GM23248 (cell line): ENCODE results near the gene TNIK. TPM values are rescaled to one million over a fixed set of nuclear protein-coding genes. Genes with fewer than 3 reads are reported as not detected.

Source experiments
- DNase-seq: peaks from one replicate; pipeline ENCODE4 v3.0.0-alpha.2; 2015
- H2AFZ ChIP-seq: fragments of 200-600 bp; sonication (generic); 2 replicates; pipeline ENCODE4 v1.6.1; 2016; ENCODE audit warnings: antibody characterized with exemption
- H3F3A ChIP-seq: fragments of 200-600 bp; sonication (generic); 2 replicates; pipeline ENCODE4 v1.6.1; 2016; ENCODE audit warnings: mild to moderate bottlenecking, antibody characterized with exemption, mixed run types; ENCODE audit not compliant: insufficient read depth
- H3K27ac ChIP-seq: fragments of 200-600 bp; sonication (generic); 2 replicates; pipeline ENCODE4 v1.5.1; 2016; ENCODE audit warnings: mild to moderate bottlenecking
- H3K27me3 ChIP-seq: fragments of 200-600 bp; sonication (generic); replicated peaks from 2 replicates; pipeline ENCODE4 v1.6.1; 2016; ENCODE audit warnings: mild to moderate bottlenecking; ENCODE audit not compliant: insufficient read depth
- H3K36me3 ChIP-seq: fragments of 200-600 bp; sonication (generic); 2 replicates; pipeline ENCODE4 v1.6.1; 2016; ENCODE audit warnings: low read depth, mild to moderate bottlenecking
- H3K4me1 ChIP-seq: fragments of 200-600 bp; sonication (generic); 2 replicates; pipeline ENCODE4 v1.6.1; 2016; ENCODE audit warnings: mild to moderate bottlenecking; ENCODE audit not compliant: insufficient read depth
- H3K4me2 ChIP-seq: fragments of 200-600 bp; sonication (generic); one replicate; pipeline ENCODE4 v1.6.1; 2016; ENCODE audit warnings: mild to moderate bottlenecking; ENCODE audit not compliant: unreplicated experiment
- H3K4me3 ChIP-seq: fragments of 200-600 bp; sonication (generic); 2 replicates; pipeline ENCODE4 v1.5.1; 2016; ENCODE audit warnings: mild to moderate bottlenecking
- H3K79me2 ChIP-seq: fragments of 200-600 bp; sonication (generic); 2 replicates; pipeline ENCODE4 v1.6.1; 2016; ENCODE audit warnings: mild to moderate bottlenecking; ENCODE audit not compliant: insufficient read depth
- H3K9ac ChIP-seq: fragments of 200-600 bp; sonication (generic); 2 replicates; pipeline ENCODE4 v1.6.1; 2016; ENCODE audit warnings: mild to moderate bottlenecking
- H3K9me2 ChIP-seq: fragments of 200-600 bp; sonication (generic); 2 replicates; pipeline ENCODE4 v1.6.1; 2016; ENCODE audit warnings: mixed run types, mild to moderate bottlenecking, moderate library complexity; ENCODE audit not compliant: insufficient read depth
- H3K9me3 ChIP-seq: fragments of 200-600 bp; sonication (generic); one replicate; pipeline ENCODE4 v1.6.1; 2017; ENCODE audit warnings: low read depth
- H4K20me1 ChIP-seq: fragments of 200-600 bp; sonication (generic); 2 replicates; pipeline ENCODE4 v1.6.0; 2016; ENCODE audit not compliant: insufficient read depth
- EZH2 ChIP-seq: fragments of 200-600 bp; sonication (generic); IDR thresholded peaks from 2 replicates; pipeline ENCODE4 v1.6.1; 2018; ENCODE audit warnings: antibody characterized with exemption, mild to moderate bottlenecking; ENCODE audit not compliant: insufficient read depth, poor library complexity, severe bottlenecking
- EZH2phosphoT487 ChIP-seq: fragments of 200-600 bp; sonication (generic); IDR thresholded peaks from 2 replicates; pipeline ENCODE4 v1.6.1; 2018; ENCODE audit warnings: antibody characterized with exemption, moderate library complexity, mild to moderate bottlenecking, low read depth; ENCODE audit not compliant: insufficient read depth
- WGBS, 2 experiments: methylation state at CpG; one replicate each; pipeline ENCODE4 v1.1.6; 2015 to 2017; ENCODE audit warnings: low lambda C conversion rate in 2 of 2, low coverage in 1 of 2; ENCODE audit errors: missing lambda C conversion rate in 2 of 2; 5-methylcytosine and 5-hydroxymethylcytosine counted together
- in situ Hi-C: fragments of 300-500 bp; cut with MboI; formaldehyde crosslinking; loops from 2 replicates; pipeline ENCODE4 v1.15.0; 2020
- polyA plus RNA-seq: library from polyadenylated mRNA; unstranded; fragments of >200 nt; fragmentation: Nextera tagmentation; extraction: Ambion mirVana; gene quantifications from 2 replicates; pipeline ENCODE4 v1.2.1, GENCODE V29; 2016
- total RNA-seq: library from RNA; depleted of rRNA; stranded (reverse); fragments of >200 nt; shearing (Covaris generic); gene quantifications from 2 replicates; pipeline ENCODE4 v1.2.3, GENCODE V29; 2014

Gene TNIK
- total and polyA plus RNA-seq, 2 experiments from 2014 or later = 0.80 to 2.3 TPM

DNA sequence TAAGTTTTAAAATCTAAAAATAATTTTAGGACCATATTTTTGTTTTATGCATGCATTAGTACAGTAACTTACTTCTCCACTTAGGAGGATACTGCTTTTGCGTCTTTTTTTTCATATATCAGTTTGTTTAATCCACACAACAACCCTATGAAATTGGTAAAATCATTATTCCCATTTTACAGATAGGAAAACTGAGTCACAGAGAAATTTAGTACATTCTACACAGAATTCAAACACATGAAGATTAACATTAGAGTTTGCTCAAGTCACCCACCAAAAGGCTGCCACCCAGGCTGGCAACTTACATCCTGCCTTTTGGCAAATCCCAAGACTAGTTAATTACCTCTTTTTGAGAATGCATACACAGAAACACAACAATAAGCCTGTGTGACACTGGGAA, 28.7 kb downstream of the TNIK start:
- in situ Hi-C loops = no loop called here
- TF ChIP-seq EZH2phosphoT487 = no peak
- no peak for TF ChIP-seq EZH2
- H3K9me2 ChIP-seq = no peaks in the 10 kb centered on the region

GRCh38 chr3:171430530-171430929, 29.7 kb downstream of the TNIK start:
- Histone ChIP-seq H3K4me2 (no peak overlapping the region), H3K79me2 (no peaks in the 10 kb centered on the region), H3K9me2 (no peaks in the 10 kb centered on the region), H3K36me3 (no peaks in the 10 kb centered on the region), H3K4me1 (peaks cover 4% of the 10 kb centered on the region), H3K27me3 (no peaks in the 10 kb centered on the region), H2AFZ (no peak overlapping the region), H4K20me1 (no peaks in the 10 kb centered on the region), H3F3A (no peaks in the 10 kb centered on the region), H3K27ac (no peak overlapping the region), H3K4me3 (no peak overlapping the region), H3K9me3 (no peaks in the 10 kb centered on the region), H3K9ac (no peak overlapping the region)
- TF ChIP-seq EZH2phosphoT487 (no peak), EZH2 (no peak)
- in situ Hi-C loops = no loop called here
- DNase-seq = no peak

More for the DNA sequence above, 28.7 kb downstream of the TNIK start:
- H3K4me3 ChIP-seq = no peak overlapping the region
- H3K27ac ChIP-seq = no peak overlapping the region
- H3K4me1 ChIP-seq = peaks cover 4% of the 10 kb centered on the region
- H3K9me3 ChIP-seq = no peaks in the 10 kb centered on the region
- no peaks in the 10 kb centered on the region for H4K20me1 ChIP-seq
- H2AFZ ChIP-seq = no peak overlapping the region
- H3K27me3 ChIP-seq = no peaks in the 10 kb centered on the region
- no peaks in the 10 kb centered on the region for H3F3A ChIP-seq
- DNase-seq = no peak
- H3K9ac ChIP-seq = no peak overlapping the region
- no peaks in the 10 kb centered on the region for H3K36me3 ChIP-seq
- WGBS, 2 experiments = 94 to 96% methylated on average over 1 of the region's 1 CpG
- no peaks in the 10 kb centered on the region for H3K79me2 ChIP-seq
- H3K4me2 ChIP-seq = no peak overlapping the region

- TF ChIP-seq EZH2 (no peak), EZH2phosphoT487 (no peak)
- H4K20me1 ChIP-seq = no peaks in the 10 kb centered on the region
- H3F3A ChIP-seq = no peaks in the 10 kb centered on the region
- H3K27me3 ChIP-seq = no peaks in the 10 kb centered on the region
- 91 to 92% methylated on average over 2 of the region's 2 CpGs for WGBS, 2 experiments
- H3K4me3 ChIP-seq = no peak overlapping the region
- no peaks in the 10 kb centered on the region for H3K36me3 ChIP-seq
- no peak overlapping the region for H3K4me2 ChIP-seq
- H3K79me2 ChIP-seq = no peaks in the 10 kb centered on the region
- no peak for DNase-seq
- H3K9ac ChIP-seq = no peak overlapping the region
- H3K9me2 ChIP-seq = no peaks in the 10 kb centered on the region
- in situ Hi-C loops = no loop called here
- H3K27ac ChIP-seq = no peak overlapping the region
- H2AFZ ChIP-seq = no peak overlapping the region
- no peaks in the 10 kb centered on the region for H3K9me3 ChIP-seq
- H3K4me1 ChIP-seq = peaks cover 4% of the 10 kb centered on the region
Observed at GRCh38 chr3:171429635-171430034, 30.6 kb downstream of the TNIK start.

DNA sequence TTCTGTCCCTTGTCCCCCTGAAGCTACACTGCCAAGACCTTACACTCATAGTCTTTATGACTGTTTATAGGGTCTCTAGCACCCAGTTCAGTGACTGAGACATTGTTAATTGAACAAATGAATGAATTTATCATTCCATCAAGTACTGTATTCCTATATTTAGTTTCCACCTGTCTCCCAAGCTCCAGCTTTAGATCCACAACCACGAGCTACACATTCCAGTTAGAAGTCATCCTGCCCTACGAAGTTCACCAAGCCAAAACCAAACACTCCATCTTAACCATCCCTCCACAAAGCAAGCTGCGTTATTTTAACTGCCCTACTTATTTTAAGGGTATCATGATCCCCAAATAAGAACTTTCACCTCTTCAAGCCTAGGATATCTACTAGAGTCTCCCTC, 31.3 kb downstream of the TNIK start:
- Histone ChIP-seq H3K27me3 (no peaks in the 10 kb centered on the region), H3K9ac (no peak overlapping the region), H3F3A (no peaks in the 10 kb centered on the region), H3K27ac (no peak overlapping the region), H3K36me3 (no peaks in the 10 kb centered on the region), H2AFZ (no peak overlapping the region), H3K79me2 (no peaks in the 10 kb centered on the region), H3K4me2 (no peak overlapping the region), H3K4me3 (no peak overlapping the region), H3K9me3 (no peaks in the 10 kb centered on the region), H3K4me1 (peaks cover 4% of the 10 kb centered on the region), H3K9me2 (no peaks in the 10 kb centered on the region), H4K20me1 (no peaks in the 10 kb centered on the region)
- TF ChIP-seq EZH2 (no peak), EZH2phosphoT487 (no peak)
- no peak for DNase-seq
- 84 to 86% methylated on average over 3 of the region's 3 CpGs for WGBS, 2 experiments
- in situ Hi-C loops = no loop called here

- Histone ChIP-seq H3F3A (no peaks in the 10 kb centered on the region), H3K4me3 (no peak overlapping the region), H4K20me1 (no peaks in the 10 kb centered on the region), H2AFZ (no peak overlapping the region), H3K27me3 (no peaks in the 10 kb centered on the region), H3K36me3 (no peaks in the 10 kb centered on the region), H3K4me2 (no peak overlapping the region), H3K9me3 (no peaks in the 10 kb centered on the region), H3K4me1 (peaks cover 4% of the 10 kb centered on the region), H3K27ac (no peak overlapping the region), H3K9ac (no peak overlapping the region), H3K79me2 (no peaks in the 10 kb centered on the region), H3K9me2 (no peaks in the 10 kb centered on the region)
- DNase-seq = no peak
- 42 to 45% methylated on average over 3 to 4 of the region's 4 CpGs for WGBS, 2 experiments
- in situ Hi-C loops = no loop called here
- TF ChIP-seq EZH2 (no peak), EZH2phosphoT487 (no peak)
Observed at GRCh38 chr3:171428321-171428787, 31.9 kb downstream of the TNIK start.
